ENCODE results near the gene KY.

DNA sequence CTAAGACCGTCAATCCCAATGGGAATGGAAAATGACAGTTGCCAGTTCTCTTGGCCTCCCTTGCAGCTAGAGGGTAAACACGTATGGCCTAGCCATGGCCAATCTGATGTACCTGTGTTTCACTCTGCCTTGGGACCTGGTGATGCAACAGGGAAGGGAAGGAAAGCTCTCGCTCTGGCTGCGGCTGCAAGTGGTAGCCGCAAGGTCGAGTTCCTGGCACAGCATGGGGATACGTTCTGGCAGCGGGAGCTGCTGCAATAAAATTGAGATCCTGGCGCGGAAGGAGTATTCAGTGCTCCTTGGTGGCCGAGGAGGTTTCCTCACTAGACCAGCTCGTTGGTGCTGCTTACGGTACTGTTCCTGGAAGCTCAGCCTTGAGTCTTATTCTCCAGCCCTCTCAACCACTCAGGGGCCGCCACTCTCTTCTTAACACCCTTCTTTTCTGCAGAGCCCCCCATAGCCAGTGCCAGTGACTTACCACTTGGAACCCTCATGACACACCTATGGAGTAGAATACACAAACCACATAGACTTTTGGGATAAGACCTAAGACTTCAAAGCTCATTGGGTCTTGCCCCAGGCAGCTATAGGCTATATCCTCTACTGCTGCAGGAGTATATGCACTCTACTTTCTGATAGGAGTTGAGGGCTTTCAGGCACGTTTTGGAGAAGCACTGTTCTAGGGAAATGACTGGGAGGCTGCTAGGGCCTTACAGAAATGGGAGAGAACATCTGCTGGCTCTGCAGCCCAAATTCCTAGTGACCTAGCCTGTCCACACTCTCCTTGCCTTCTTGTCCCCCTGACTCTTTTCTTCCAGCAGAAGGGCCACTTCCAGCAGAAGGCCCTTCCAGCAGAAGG, 2.7 kb downstream of the KY start:
- no peak for TF ChIP-seq FOXA1 (IDR thresholded peaks at IDR 0.05)
- TF ChIP-seq, protein P1, sequence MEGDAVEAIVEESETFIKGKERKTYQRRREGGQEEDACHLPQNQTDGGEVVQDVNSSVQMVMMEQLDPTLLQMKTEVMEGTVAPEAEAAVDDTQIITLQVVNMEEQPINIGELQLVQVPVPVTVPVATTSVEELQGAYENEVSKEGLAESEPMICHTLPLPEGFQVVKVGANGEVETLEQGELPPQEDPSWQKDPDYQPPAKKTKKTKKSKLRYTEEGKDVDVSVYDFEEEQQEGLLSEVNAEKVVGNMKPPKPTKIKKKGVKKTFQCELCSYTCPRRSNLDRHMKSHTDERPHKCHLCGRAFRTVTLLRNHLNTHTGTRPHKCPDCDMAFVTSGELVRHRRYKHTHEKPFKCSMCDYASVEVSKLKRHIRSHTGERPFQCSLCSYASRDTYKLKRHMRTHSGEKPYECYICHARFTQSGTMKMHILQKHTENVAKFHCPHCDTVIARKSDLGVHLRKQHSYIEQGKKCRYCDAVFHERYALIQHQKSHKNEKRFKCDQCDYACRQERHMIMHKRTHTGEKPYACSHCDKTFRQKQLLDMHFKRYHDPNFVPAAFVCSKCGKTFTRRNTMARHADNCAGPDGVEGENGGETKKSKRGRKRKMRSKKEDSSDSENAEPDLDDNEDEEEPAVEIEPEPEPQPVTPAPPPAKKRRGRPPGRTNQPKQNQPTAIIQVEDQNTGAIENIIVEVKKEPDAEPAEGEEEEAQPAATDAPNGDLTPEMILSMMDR (IDR thresholded peaks at IDR 0.05; ENCODE audit: low read depth, low read length, missing input control) = no peak
- no peak for TF ChIP-seq JUND (IDR thresholded peaks at IDR 0.05)
- TF ChIP-seq, protein P2, sequence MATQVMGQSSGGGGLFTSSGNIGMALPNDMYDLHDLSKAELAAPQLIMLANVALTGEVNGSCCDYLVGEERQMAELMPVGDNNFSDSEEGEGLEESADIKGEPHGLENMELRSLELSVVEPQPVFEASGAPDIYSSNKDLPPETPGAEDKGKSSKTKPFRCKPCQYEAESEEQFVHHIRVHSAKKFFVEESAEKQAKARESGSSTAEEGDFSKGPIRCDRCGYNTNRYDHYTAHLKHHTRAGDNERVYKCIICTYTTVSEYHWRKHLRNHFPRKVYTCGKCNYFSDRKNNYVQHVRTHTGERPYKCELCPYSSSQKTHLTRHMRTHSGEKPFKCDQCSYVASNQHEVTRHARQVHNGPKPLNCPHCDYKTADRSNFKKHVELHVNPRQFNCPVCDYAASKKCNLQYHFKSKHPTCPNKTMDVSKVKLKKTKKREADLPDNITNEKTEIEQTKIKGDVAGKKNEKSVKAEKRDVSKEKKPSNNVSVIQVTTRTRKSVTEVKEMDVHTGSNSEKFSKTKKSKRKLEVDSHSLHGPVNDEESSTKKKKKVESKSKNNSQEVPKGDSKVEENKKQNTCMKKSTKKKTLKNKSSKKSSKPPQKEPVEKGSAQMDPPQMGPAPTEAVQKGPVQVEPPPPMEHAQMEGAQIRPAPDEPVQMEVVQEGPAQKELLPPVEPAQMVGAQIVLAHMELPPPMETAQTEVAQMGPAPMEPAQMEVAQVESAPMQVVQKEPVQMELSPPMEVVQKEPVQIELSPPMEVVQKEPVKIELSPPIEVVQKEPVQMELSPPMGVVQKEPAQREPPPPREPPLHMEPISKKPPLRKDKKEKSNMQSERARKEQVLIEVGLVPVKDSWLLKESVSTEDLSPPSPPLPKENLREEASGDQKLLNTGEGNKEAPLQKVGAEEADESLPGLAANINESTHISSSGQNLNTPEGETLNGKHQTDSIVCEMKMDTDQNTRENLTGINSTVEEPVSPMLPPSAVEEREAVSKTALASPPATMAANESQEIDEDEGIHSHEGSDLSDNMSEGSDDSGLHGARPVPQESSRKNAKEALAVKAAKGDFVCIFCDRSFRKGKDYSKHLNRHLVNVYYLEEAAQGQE (IDR thresholded peaks at IDR 0.05) = no peak

All from liver (tissue), 3 donors.